Measurements from ENCODE around the gene PTCHD4. TPM values are rescaled to one million over a fixed set of nuclear protein-coding genes. Genes with fewer than 3 reads are reported as not detected.
A peak's percentile ranks its signal among the peaks of the same experiment; 100 is the strongest.

Gene PTCHD4
- total RNA-seq, 1 experiment from 2014 or later = 0.96 TPM

DNA sequence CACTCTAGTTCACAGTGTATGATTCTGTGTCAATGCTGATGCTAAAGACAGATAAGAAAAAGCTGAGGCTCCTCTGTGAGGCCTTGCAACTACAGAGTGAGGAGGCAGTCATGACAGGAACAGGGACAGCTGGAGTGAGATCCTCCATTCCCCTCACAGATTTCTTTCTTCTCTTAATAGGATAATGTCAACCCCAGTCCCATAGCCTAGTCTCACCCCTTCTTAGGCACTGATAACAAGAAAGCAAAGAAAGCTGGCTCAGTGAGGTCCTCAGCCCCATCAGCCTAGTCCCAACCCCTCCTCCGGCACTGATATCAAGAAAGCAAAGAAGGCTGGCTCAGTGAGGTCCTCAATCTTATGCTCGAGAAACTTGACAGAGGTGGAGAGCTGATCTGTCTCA is 2.1 kb upstream of the PTCHD4 start:
- no peak for DNase-seq
- no peaks in the 10 kb centered on the region for H3K36me3 Mint-ChIP-seq (ENCODE audit: insufficient read depth in 1 of 3, low read depth in 3 of 3)
- Histone ChIP-seq H2BK5ac (ENCODE audit: insufficient read length, low read length) (no peak overlapping the region), H3K23me2 (ENCODE audit: insufficient read length, low read depth, low read length, poor library complexity, severe bottlenecking) (peaks cover 3% of the 10 kb centered on the region), H2AFZ (ENCODE audit: low read length) (no peak overlapping the region), H2BK12ac (ENCODE audit: insufficient read length, low read depth, low read length) (no peak overlapping the region), H3K27me3 (ENCODE audit: insufficient read depth, low read length) (no peaks in the 10 kb centered on the region), H4K8ac (replicated peaks; ENCODE audit: insufficient read length, low read depth, low read length) (no peak overlapping the region), H3K56ac (ENCODE audit: insufficient read length, low read depth, low read length) (no peak overlapping the region), H4K5ac (ENCODE audit: insufficient read length, low read depth, low read length) (no peak overlapping the region), H3K4me2 (ENCODE audit: insufficient read depth, insufficient read length, low read length) (no peak overlapping the region), H2BK20ac (ENCODE audit: low read depth, low read length, poor library complexity, severe bottlenecking) (no peak overlapping the region), H3K4me1 (ENCODE audit: insufficient read depth, low read length) (no peaks in the 10 kb centered on the region), H4K91ac (ENCODE audit: insufficient read length, low read depth, low read length) (no peak overlapping the region), H3K79me1 (ENCODE audit: insufficient read depth, low read depth, low read length, poor library complexity, severe bottlenecking) (no peaks in the 10 kb centered on the region), H3K23ac (ENCODE audit: insufficient read length, low read depth, low read length) (no peak overlapping the region), H4K20me1 (ENCODE audit: control insufficient read depth, insufficient read depth, insufficient read length) (no peaks in the 10 kb centered on the region), H3T11ph (ENCODE audit: low read length) (no peak overlapping the region), H3K14ac (ENCODE audit: insufficient read depth, low read length) (no peak overlapping the region; the same call in 1 of the 2 replicates), H3K9ac (ENCODE audit: extremely low read depth, insufficient read length, low read length) (no peak overlapping the region), H2BK120ac (ENCODE audit: low read depth, low read length, poor library complexity, severe bottlenecking) (peak overlapping the region; percentile 23), H3K18ac (ENCODE audit: insufficient read length, low read depth, low read length) (no peak overlapping the region), H2BK15ac (ENCODE audit: low read depth, low read length) (no peak overlapping the region), H3K79me2 (ENCODE audit: insufficient read depth, low read length) (no peaks in the 10 kb centered on the region; the same call in 1 of the 2 replicates), H2AK5ac (ENCODE audit: insufficient read length, low read length) (no peak overlapping the region), H3K27ac (ENCODE audit: insufficient read length, low read depth, low read length) (no peak overlapping the region), H3K4ac (ENCODE audit: low read depth, low read length) (no peak overlapping the region), H3K9me3 (ENCODE audit: control insufficient read depth, low read depth, low read length) (no peaks in the 10 kb centered on the region)
- no peaks in the 10 kb centered on the region for H3K9me3 Mint-ChIP-seq
- peak overlapping the region in 1 of 3 experiments; percentile 68; a peak in 1 of 7 replicates for H3K27ac Mint-ChIP-seq
- no peaks in the 10 kb centered on the region for H3K27me3 Mint-ChIP-seq (ENCODE audit: low read depth)
- no CpG with 5 or more reads among the region's 2 CpGs for WGBS (ENCODE audit: extremely low coverage, insufficient read length, low lambda C conversion rate)
- no peak overlapping the region for H3K4me3 Mint-ChIP-seq
- TF ChIP-seq, protein P1, sequence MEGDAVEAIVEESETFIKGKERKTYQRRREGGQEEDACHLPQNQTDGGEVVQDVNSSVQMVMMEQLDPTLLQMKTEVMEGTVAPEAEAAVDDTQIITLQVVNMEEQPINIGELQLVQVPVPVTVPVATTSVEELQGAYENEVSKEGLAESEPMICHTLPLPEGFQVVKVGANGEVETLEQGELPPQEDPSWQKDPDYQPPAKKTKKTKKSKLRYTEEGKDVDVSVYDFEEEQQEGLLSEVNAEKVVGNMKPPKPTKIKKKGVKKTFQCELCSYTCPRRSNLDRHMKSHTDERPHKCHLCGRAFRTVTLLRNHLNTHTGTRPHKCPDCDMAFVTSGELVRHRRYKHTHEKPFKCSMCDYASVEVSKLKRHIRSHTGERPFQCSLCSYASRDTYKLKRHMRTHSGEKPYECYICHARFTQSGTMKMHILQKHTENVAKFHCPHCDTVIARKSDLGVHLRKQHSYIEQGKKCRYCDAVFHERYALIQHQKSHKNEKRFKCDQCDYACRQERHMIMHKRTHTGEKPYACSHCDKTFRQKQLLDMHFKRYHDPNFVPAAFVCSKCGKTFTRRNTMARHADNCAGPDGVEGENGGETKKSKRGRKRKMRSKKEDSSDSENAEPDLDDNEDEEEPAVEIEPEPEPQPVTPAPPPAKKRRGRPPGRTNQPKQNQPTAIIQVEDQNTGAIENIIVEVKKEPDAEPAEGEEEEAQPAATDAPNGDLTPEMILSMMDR (conservative IDR thresholded peaks at IDR 0.05) = no peak
- peaks cover 20 to 42% of the 10 kb centered on the region in 2 experiments for H3K4me1 Mint-ChIP-seq
